B cell (primary cell): ENCODE measurements around the gene RNGTT. TPM values are rescaled to one million over a fixed set of nuclear protein-coding genes. Genes with fewer than 3 reads are reported as not detected.

Experiments
- ATAC-seq: fragments of 200-7000 bp; cut with Tn5 transposase; one replicate; pipeline ENCODE4 v1.10.0; 2021; ENCODE audit warnings: low read depth, mild to moderate bottlenecking, moderate number of reproducible peaks, moderate library complexity
- CTCF ChIA-PET: fragments of 350-600 bp; sonication (Branson Sonifier 250); formaldehyde crosslinking; loops from one replicate; lab custom pipeline; 2021; ENCODE audit warnings: antibody characterized with exemption, inconsistent platforms; lab: Charles Lee
- POLR2A ChIA-PET: fragments of 350-600 bp; sonication (Branson Sonifier 250); formaldehyde crosslinking; loops from one replicate; lab custom pipeline; 2021; ENCODE audit warnings: antibody characterized with exemption; lab: Charles Lee
- DNase-seq: peaks from one replicate; pipeline ENCODE4 v3.0.0; 2013
- H2AFZ ChIP-seq: 2 replicates; pipeline ENCODE4 v1.6.1; 2012; ENCODE audit warnings: mild to moderate bottlenecking, low read depth, low read length; ENCODE audit not compliant: insufficient read depth, poor library complexity, severe bottlenecking
- H3K27ac ChIP-seq, 2 donors: 1 replicate in 1 of 2; 2 replicates in 1 of 2; pipeline ENCODE4 v1.5.1; 2012 to 2013; ENCODE audit warnings: low read length in 2 of 2, mild to moderate bottlenecking in 2 of 2, moderate library complexity in 1 of 2
- H3K27me3 ChIP-seq, 4 experiments: fragments of 200-600 bp in 1 of 4; sonication (generic) in 1 of 4; replicated peaks in 1 of 4; 1 replicate in 2 of 4; 2 replicates in 2 of 4; pipeline versions ENCODE4 v1.6.1 to v1.7.0; 2013 to 2016; ENCODE audit warnings: low read length in 3 of 4, mild to moderate bottlenecking in 2 of 4, mixed read lengths in 1 of 4, moderate library complexity in 1 of 4; ENCODE audit not compliant: insufficient read depth in 4 of 4, control insufficient read depth in 3 of 4; ENCODE audit errors: control extremely low read depth in 1 of 4
- H3K36me3 ChIP-seq, 2 experiments: replicated peaks in 1 of 2; 1 replicate in 1 of 2; 2 replicates in 1 of 2; pipeline versions ENCODE4 v1.6.1 to v1.7.1; 2013; ENCODE audit warnings: low read length in 1 of 2; ENCODE audit not compliant: insufficient read depth in 2 of 2, control insufficient read depth in 1 of 2; ENCODE audit errors: control extremely low read depth in 1 of 2, extremely low read depth in 1 of 2
- H3K4me1 ChIP-seq, 2 donors: fragments of 200-600 bp in 1 of 2; sonication (generic) in 1 of 2; 1 replicate in 1 of 2; 2 replicates in 1 of 2; pipeline versions ENCODE4 v1.5.1 to v1.6.1; 2013 to 2017; ENCODE audit warnings: low read length in 2 of 2; ENCODE audit not compliant: control insufficient read depth in 2 of 2, insufficient read depth in 2 of 2
- H3K4me2 ChIP-seq: replicated peaks from 2 replicates; pipeline ENCODE3; 2012; ENCODE audit warnings: mild to moderate bottlenecking, low read depth, low read length; ENCODE audit not compliant: poor library complexity, severe bottlenecking
- H3K4me3 ChIP-seq, 5 experiments: fragments of 200-600 bp in 1 of 5; sonication (generic) in 1 of 5; 1 replicate in 3 of 5; 2 replicates in 2 of 5; pipeline versions ENCODE4 v1.5.1 to v1.7.0; 2011 to 2016; ENCODE audit warnings: low read length in 4 of 5, mild to moderate bottlenecking in 4 of 5, low read depth in 2 of 5, control low read depth in 1 of 5, moderate library complexity in 1 of 5; ENCODE audit not compliant: insufficient read depth in 1 of 5; ENCODE audit errors: control extremely low read depth in 1 of 5, extremely low read depth in 1 of 5
- H3K79me2 ChIP-seq: fragments of 200-600 bp; sonication (generic); one replicate; pipeline ENCODE4 v1.6.0; 2016; ENCODE audit warnings: low read length; ENCODE audit not compliant: control insufficient read depth, insufficient read depth
- H3K9ac ChIP-seq: fragments of 200-600 bp; sonication (generic); 2 replicates; pipeline ENCODE4 v1.6.1; 2017; ENCODE audit warnings: mild to moderate bottlenecking, low read length, moderate library complexity
- H3K9me3 ChIP-seq, 3 donors: one replicate each; pipeline versions ENCODE4 v1.6.1 to v1.7.1; 2013; ENCODE audit warnings: low read length in 2 of 3; ENCODE audit not compliant: control insufficient read depth in 2 of 3, insufficient read depth in 1 of 3; ENCODE audit errors: control extremely low read depth in 1 of 3
- H4K20me1 ChIP-seq: 2 replicates; pipeline ENCODE4 v1.6.0; 2012; ENCODE audit warnings: mild to moderate bottlenecking, low read length; ENCODE audit not compliant: insufficient read depth, control insufficient read depth, poor library complexity, severe bottlenecking
- H3K27ac Mint-ChIP-seq: one replicate; pipeline ENCODE4 v1.8.0; 2021; ENCODE audit warnings: mixed read lengths
- H3K27me3 Mint-ChIP-seq: one replicate; pipeline ENCODE4 v1.8.0; 2021; ENCODE audit warnings: mixed read lengths
- H3K4me1 Mint-ChIP-seq: one replicate; pipeline ENCODE4 v1.8.0; 2021; ENCODE audit warnings: mixed read lengths
- H3K4me3 Mint-ChIP-seq: one replicate; pipeline ENCODE4 v1.8.0; 2021; ENCODE audit warnings: mixed read lengths
- H3K9me3 Mint-ChIP-seq: one replicate; pipeline ENCODE4 v1.8.0; 2022; ENCODE audit warnings: mixed read lengths; ENCODE audit not compliant: insufficient read depth
- CTCF ChIP-seq: fragments of 200-600 bp; IDR thresholded peaks from one replicate; pipeline ENCODE4 v1.8.0; 2022; ENCODE audit warnings: antibody characterized with exemption, mild to moderate bottlenecking
- EZH2 ChIP-seq: IDR thresholded peaks from 2 replicates; pipeline ENCODE4 v1.6.1; 2012; ENCODE audit warnings: borderline replicate concordance, low read depth, mild to moderate bottlenecking, moderate library complexity, low read length; ENCODE audit not compliant: insufficient read depth, poor library complexity, severe bottlenecking
- WGBS: methylation state at CpG from one replicate; pipeline ENCODE4 v1.1.5; 2013; ENCODE audit warnings: missing lambda C conversion rate; ENCODE audit not compliant: insufficient coverage; 5-methylcytosine and 5-hydroxymethylcytosine counted together
- intact Hi-C: fragments of 100-400 bp; cut with micrococcal nuclease; formaldehyde crosslinking; loops from one replicate; pipeline ENCODE4 v1.10.0; 2022
- polyA plus RNA-seq: library from polyadenylated mRNA; depleted of rRNA; stranded (reverse); fragments of >200 nt; gene quantifications from 2 replicates; pipeline ENCODE4 v1.2.3, GENCODE V29; 2012
- total RNA-seq, 2 donors: library from RNA; stranded (reverse); fragments of 120-200 nt in 1 of 2; gene quantifications; 1 replicate in 1 of 2; 2 replicates in 1 of 2; pipeline versions ENCODE4 v1.2.3 to v1.2.4, GENCODE V29; 2013 to 2022

The RNGTT gene
- total and polyA plus RNA-seq, 2 donors (not counting 1 experiment from before 2014, with no cell fraction given) = 10.8 to 29.1 TPM

GRCh38 chr6:88953550-88954386 is 9.7 kb downstream of the RNGTT start:
- intact Hi-C loops = no loop called here
- Histone ChIP-seq H3K4me2 (no peak overlapping the region), H3K9ac (no peak overlapping the region), H3K79me2 (peaks cover 88% of the 10 kb centered on the region), H3K27me3 (no peaks in the 10 kb centered on the region), H2AFZ (no peak overlapping the region), H3K9me3 (peaks cover 6 to 34% (median 22%) of the 10 kb centered on the region in 3 donors), H4K20me1 (peaks cover 47% of the 10 kb centered on the region), H3K4me1 (peaks cover 0 to 3% of the 10 kb centered on the region in 2 donors), H3K4me3 (no peak overlapping the region), H3K36me3 (peaks cover 5 to 10% of the 10 kb centered on the region in 2 experiments), H3K27ac (no peak overlapping the region)
- Mint-ChIP-seq H3K9me3 (peaks cover 8% of the 10 kb centered on the region), H3K4me1 (peaks cover 33% of the 10 kb centered on the region), H3K27ac (no peak overlapping the region), H3K4me3 (no peak overlapping the region), H3K27me3 (no peaks in the 10 kb centered on the region)
- TF ChIP-seq EZH2 (no peak), CTCF (no peak)
- DNase-seq = no peak
- ChIA-PET CTCF (interaction anchor here (0.6 to 1.6 kb wide), 4 partner anchors 10 to 540 kb away, joined by 3 to 6 read pairs (median 3); partner anchors contain the start of gene RNGTT), POLR2A (no interaction called here)
- WGBS = no CpG with 5 or more reads among the region's 2 CpGs
- ATAC-seq = no peak
